ENCODE measurements around the gene AATF. TPM values are rescaled to one million over a fixed set of nuclear protein-coding genes. Genes with fewer than 3 reads are reported as not detected.

Gene AATF
- total and polyA plus RNA-seq, 9 of the 15 experiments (the other 6 are each of a cell fraction or from before 2014, with no cell fraction given): 34.5 to 133 (median 90.1) TPM

- in situ Hi-C loops (cut with MboI): no loop called here
- Histone ChIP-seq H3K9me3 (replicated peaks; ENCODE audit: control insufficient read depth, insufficient read depth, low read depth, low read length) (no peaks in the 10 kb centered on the region), H3K9me1 (ENCODE audit: control insufficient read depth, insufficient read depth, low read length) (no peaks in the 10 kb centered on the region), H3K4me2 (ENCODE audit: insufficient read depth, low read length) (no peak overlapping the region), H3K9ac (ENCODE audit: insufficient read depth in 1 of 2, low read depth in 2 of 2, low read length in 2 of 2) (no peak overlapping the region), H3K27ac (ENCODE audit: extremely low read depth, low read depth, low read length) (no peak overlapping the region), H3K4me3 (no peak overlapping the region), H3K4me1 (replicated peaks in 1 of 2; ENCODE audit: control insufficient read depth in 2 of 2, insufficient read depth in 2 of 2, low read length in 2 of 2) (peaks cover 19 to 21% of the 10 kb centered on the region in 2 experiments), H3K27me3 (ENCODE audit: control insufficient read depth in 2 of 2, insufficient read depth in 2 of 2, low read length in 2 of 2) (no peaks in the 10 kb centered on the region; a peak in 1 of 5 replicates), H3K36me3 (ENCODE audit: control insufficient read depth, insufficient read depth, low read length) (no peaks in the 10 kb centered on the region), H2AFZ (ENCODE audit: low read depth, low read length) (no peak overlapping the region), H3K79me2 (ENCODE audit: control insufficient read depth, insufficient read depth, low read length) (no peaks in the 10 kb centered on the region), H4K20me1 (replicated peaks; ENCODE audit: control insufficient read depth, insufficient read depth, low read length) (0 out of 2 replicates have a peak, but pooled peaks cover 4% of the 10 kb centered on the region)
- no peak for DNase-seq (ENCODE audit: extremely low read depth in 1 of 4, low spot score in 3 of 4)
- CTCF ChIA-PET (ENCODE audit: low intra/inter-chr PET ratio): no interaction called here
- FAIRE-seq: no peak
- intact Hi-C loops (cut with micrococcal nuclease): no loop called here
- BruUV-seq (replicated peaks): no TSS peak
- TF ChIP-seq KDM1A (IDR thresholded peaks at IDR 0.05) (peak; percentile 41 to 63; a peak in 3 of 4 replicates), ZHX1 (conservative IDR thresholded peaks at IDR 0.05; ENCODE audit: low read length) (no peak), ADNP (tag; IDR thresholded peaks at IDR 0.05) (0 out of 2 replicates have a peak, but pooled peaks have one; percentile 30), TAF9B (IDR thresholded peaks at IDR 0.05; ENCODE audit: partially characterized antibody) (no peak), ZFP36 (IDR thresholded peaks at IDR 0.05; ENCODE audit: low read depth, low read length, partially characterized antibody) (peak; percentile 71), RBM25 (IDR thresholded peaks at IDR 0.05; ENCODE audit: low read depth, low read length, severe bottlenecking) (peak; percentile 86), BCOR (IDR thresholded peaks at IDR 0.05) (peak; percentile 67), RCOR1 (IDR thresholded peaks at IDR 0.05; ENCODE audit: borderline replicate concordance in 1 of 2, low read depth in 2 of 2, low read length in 2 of 2) (0 out of 4 replicates have a peak, but pooled peaks of 1 of the 2 experiments have one; percentile 4), CBX5 (IDR thresholded peaks at IDR 0.05; ENCODE audit: borderline replicate concordance, low read depth) (no peak), USF1 (CRISPR knock-in tag; IDR thresholded peaks at IDR 0.05) (no peak)
- ATAC-seq: no peak
- POLR2A ChIA-PET: no interaction called here
Observed at GRCh38 chr17:36922175-36922574, 26.6 kb upstream of the AATF start.
